ENCODE data around the gene CHST13.

The CHST13 gene

GRCh38 chr3:126550488-126551051 lies 26.6 kb downstream of the CHST13 start:
- no peak overlapping the region for H3K27ac Mint-ChIP-seq
- peaks cover 13% of the 10 kb centered on the region for H3K4me1 Mint-ChIP-seq
- H3K27me3 Mint-ChIP-seq (ENCODE audit: low read depth), result peaks cover 11% of the 10 kb centered on the region
- no peaks in the 10 kb centered on the region for H3K9me3 Mint-ChIP-seq
- no peak overlapping the region for H3K4me3 Mint-ChIP-seq
- TF ChIP-seq, protein P1, sequence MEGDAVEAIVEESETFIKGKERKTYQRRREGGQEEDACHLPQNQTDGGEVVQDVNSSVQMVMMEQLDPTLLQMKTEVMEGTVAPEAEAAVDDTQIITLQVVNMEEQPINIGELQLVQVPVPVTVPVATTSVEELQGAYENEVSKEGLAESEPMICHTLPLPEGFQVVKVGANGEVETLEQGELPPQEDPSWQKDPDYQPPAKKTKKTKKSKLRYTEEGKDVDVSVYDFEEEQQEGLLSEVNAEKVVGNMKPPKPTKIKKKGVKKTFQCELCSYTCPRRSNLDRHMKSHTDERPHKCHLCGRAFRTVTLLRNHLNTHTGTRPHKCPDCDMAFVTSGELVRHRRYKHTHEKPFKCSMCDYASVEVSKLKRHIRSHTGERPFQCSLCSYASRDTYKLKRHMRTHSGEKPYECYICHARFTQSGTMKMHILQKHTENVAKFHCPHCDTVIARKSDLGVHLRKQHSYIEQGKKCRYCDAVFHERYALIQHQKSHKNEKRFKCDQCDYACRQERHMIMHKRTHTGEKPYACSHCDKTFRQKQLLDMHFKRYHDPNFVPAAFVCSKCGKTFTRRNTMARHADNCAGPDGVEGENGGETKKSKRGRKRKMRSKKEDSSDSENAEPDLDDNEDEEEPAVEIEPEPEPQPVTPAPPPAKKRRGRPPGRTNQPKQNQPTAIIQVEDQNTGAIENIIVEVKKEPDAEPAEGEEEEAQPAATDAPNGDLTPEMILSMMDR (IDR thresholded peaks at IDR 0.05; ENCODE audit: unreplicated experiment in 3 of 3), result no peak
- no peaks in the 10 kb centered on the region for H3K36me3 Mint-ChIP-seq (ENCODE audit: low read depth)

DNA sequence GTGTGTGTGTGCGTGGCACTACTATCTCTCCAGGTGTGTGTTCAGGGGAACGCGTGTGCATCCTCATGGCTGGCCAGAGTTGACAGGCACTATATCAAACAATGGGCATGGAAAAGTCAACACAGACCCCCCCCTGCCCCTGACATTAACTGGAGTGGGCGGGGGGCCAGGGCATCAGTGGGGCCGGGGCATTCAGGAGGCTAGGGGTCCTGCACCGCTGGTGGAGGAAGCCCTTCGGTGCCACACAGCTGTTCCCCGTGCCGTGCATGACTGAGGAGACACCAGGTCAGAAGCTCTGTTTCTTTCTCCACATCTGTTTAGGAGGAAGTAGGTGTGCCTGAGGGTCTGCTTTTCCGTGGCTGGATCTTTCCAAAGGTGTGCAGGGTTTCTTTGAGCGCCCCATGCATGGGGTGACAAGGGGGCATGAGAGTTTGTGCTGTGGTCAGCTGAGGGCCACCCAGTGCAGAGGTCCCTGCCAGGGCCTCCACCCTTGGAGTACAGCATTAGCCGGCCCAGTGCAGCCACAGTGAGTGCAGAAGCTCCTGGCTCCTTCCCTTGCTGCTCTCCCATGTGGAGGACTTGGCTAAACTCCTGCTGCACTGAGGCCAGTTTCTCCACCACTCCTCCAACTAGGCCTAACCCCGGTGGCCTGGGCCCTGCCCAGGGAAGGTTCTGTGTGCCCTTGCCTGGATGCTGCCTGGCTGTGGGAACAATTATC lies 27.3 kb downstream of the CHST13 start:
- peaks cover 13% of the 10 kb centered on the region for H3K4me1 Mint-ChIP-seq
- peaks cover 11% of the 10 kb centered on the region for H3K27me3 Mint-ChIP-seq (ENCODE audit: low read depth)
- H3K27ac Mint-ChIP-seq, result no peak overlapping the region
- H3K4me3 Mint-ChIP-seq, result no peak overlapping the region
- H3K9me3 Mint-ChIP-seq, result no peaks in the 10 kb centered on the region
- H3K36me3 Mint-ChIP-seq (ENCODE audit: low read depth), result no peaks in the 10 kb centered on the region
- TF ChIP-seq, protein P1 (IDR thresholded peaks at IDR 0.05; ENCODE audit: unreplicated experiment in 3 of 3), result no peak

- no peak overlapping the region for H3K4me3 Mint-ChIP-seq
- H3K27ac Mint-ChIP-seq, result no peak overlapping the region
- H3K9me3 Mint-ChIP-seq, result no peaks in the 10 kb centered on the region
- H3K27me3 Mint-ChIP-seq (ENCODE audit: low read depth), result peaks cover 11% of the 10 kb centered on the region
- no peaks in the 10 kb centered on the region for H3K36me3 Mint-ChIP-seq (ENCODE audit: low read depth)
- H3K4me1 Mint-ChIP-seq, result peaks cover 13% of the 10 kb centered on the region
- TF ChIP-seq, protein P1 (IDR thresholded peaks at IDR 0.05; ENCODE audit: unreplicated experiment in 3 of 3), result no peak
Measured at GRCh38 chr3:126551839-126552687, 28.1 kb downstream of the CHST13 start.

- Mint-ChIP-seq H3K27me3 (ENCODE audit: low read depth) (peaks cover 11% of the 10 kb centered on the region), H3K9me3 (no peaks in the 10 kb centered on the region), H3K36me3 (ENCODE audit: low read depth) (no peaks in the 10 kb centered on the region), H3K4me1 (peaks cover 13% of the 10 kb centered on the region), H3K27ac (no peak overlapping the region), H3K4me3 (no peak overlapping the region)
- TF ChIP-seq, protein P1 (IDR thresholded peaks at IDR 0.05; ENCODE audit: unreplicated experiment in 3 of 3), result no peak
Measured at GRCh38 chr3:126552688-126553283, 28.8 kb downstream of the CHST13 start.

DNA sequence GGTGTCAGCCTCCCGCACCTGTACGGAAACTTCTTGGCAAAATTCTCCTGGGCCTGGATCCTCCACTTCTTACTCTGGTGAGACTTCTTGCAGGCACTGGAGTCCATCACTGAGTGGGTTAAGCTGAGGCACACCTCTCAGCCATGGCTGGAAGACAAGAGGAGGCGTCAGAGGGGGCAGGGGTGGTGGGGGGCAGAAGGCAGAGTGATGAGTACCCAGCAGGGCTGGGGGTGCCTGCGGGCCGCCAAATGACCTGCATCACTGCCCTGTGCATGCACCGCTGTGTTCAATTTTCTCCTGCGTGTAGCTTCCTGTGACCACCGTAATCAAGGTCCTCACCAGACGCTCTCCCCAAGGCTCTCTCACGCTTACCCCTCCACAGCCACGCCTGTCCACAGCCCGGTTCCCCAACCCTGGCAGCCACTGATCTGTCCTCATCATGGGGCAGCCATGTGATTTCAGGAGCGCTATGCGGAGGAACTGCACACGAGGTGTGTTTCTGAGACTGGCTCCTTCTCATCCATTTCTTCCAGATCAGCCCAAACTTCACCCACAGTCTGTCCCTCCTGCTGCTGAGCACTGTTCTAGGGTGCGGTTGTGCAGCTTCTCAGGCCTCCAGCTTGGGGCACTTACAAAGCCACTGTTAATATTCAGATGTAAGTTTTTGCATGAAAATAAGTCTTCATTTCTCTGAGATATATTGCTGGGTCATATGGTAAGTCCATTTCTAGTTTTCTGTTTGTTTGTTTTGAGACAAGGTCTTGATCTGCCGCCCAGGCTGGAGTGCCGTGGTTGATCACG lies 29.5 kb downstream of the CHST13 start:
- Mint-ChIP-seq H3K4me1 (peaks cover 13% of the 10 kb centered on the region), H3K27ac (no peak overlapping the region), H3K9me3 (no peaks in the 10 kb centered on the region), H3K36me3 (ENCODE audit: low read depth) (no peaks in the 10 kb centered on the region), H3K27me3 (ENCODE audit: low read depth) (peaks cover 11% of the 10 kb centered on the region), H3K4me3 (no peak overlapping the region)
- TF ChIP-seq, protein P1 (IDR thresholded peaks at IDR 0.05; ENCODE audit: unreplicated experiment in 3 of 3), result no peak
